Measurements from ENCODE around the gene TMC7. TPM values are rescaled to one million over a fixed set of nuclear protein-coding genes. Genes with fewer than 3 reads are reported as not detected.
"Not testable (repeated sequence)": the region's sequence is repeated elsewhere in the genome, so short reads cannot be mapped to it uniquely, and the experiment has no call there.

Gene TMC7
- 1 to 10 TPM in 11 of 12 donors, not detected in 1; 1.3 to 6.7 (median 1.7) TPM for polyA plus RNA-seq (ENCODE audit: insufficient read length in 12 of 12)
- long read RNA-seq, donor 1: 0 reads
- long read RNA-seq, donor 2: 0 reads
- long read RNA-seq, donor 3: 0 reads
- long read RNA-seq, donor 4: 0 reads
- long read RNA-seq, donor 5: 0 reads
- long read RNA-seq, donor 6: 0 reads
- long read RNA-seq, donor 7: 0 reads
- long read RNA-seq, donor 8, partial matches to known transcripts: 0 of 2 reads
- long read RNA-seq, donor 8, other reads (novel, unspliced or antisense): 0 of 2 reads
- long read RNA-seq, donor 9: 0 reads
- long read RNA-seq, donor 10: 0 reads
- long read RNA-seq, donor 11: 0 reads

- peak; percentile 60 for DNase-seq
Observed at GRCh38 chr16:18983565-18984434, at the start of gene TMC7. TSS of gene TMC7 (plus strand) at chr16:18983934. CDS start at chr16:18984064, 130 bp downstream.

- no peak for DNase-seq
Observed at GRCh38 chr16:18936727-18937340, 46.9 kb upstream of the TMC7 start.

GRCh38 chr16:18937390-18937789 lies 46.3 kb upstream of the TMC7 start:
- no peak for DNase-seq

GRCh38 chr16:18938986-18939385 lies 44.7 kb upstream of the TMC7 start:
- DNase-seq: no peak

- DNase-seq: no peak
Observed at GRCh38 chr16:18941471-18941870, 42.3 kb upstream of the TMC7 start.

- DNase-seq: no peak
Observed at GRCh38 chr16:18942061-18942460, 41.7 kb upstream of the TMC7 start.

- DNase-seq: no peak
Observed at GRCh38 chr16:18943414-18943813, 40.3 kb upstream of the TMC7 start.

- DNase-seq: no peak
Observed at GRCh38 chr16:18945233-18945632, 38.5 kb upstream of the TMC7 start.

GRCh38 chr16:18948372-18949020 lies 35.2 kb upstream of the TMC7 start:
- DNase-seq: no peak

GRCh38 chr16:18950469-18951185 lies 33.1 kb upstream of the TMC7 start:
- no peak for DNase-seq

GRCh38 chr16:18953547-18953946 lies 30.2 kb upstream of the TMC7 start:
- DNase-seq: no peak

GRCh38 chr16:18955874-18956580 lies 27.7 kb upstream of the TMC7 start:
- not testable (repeated sequence) for DNase-seq

- DNase-seq: not testable (repeated sequence)
Observed at GRCh38 chr16:18956658-18957241, 27.0 kb upstream of the TMC7 start.

GRCh38 chr16:18958621-18959029 lies 25.1 kb upstream of the TMC7 start:
- no peak for DNase-seq

- DNase-seq: no peak
Observed at GRCh38 chr16:18959031-18959505, 24.7 kb upstream of the TMC7 start.

- no peak for DNase-seq
Observed at GRCh38 chr16:18965555-18965954, 18.2 kb upstream of the TMC7 start.

GRCh38 chr16:18966791-18967190 lies 16.9 kb upstream of the TMC7 start:
- no peak for DNase-seq

- DNase-seq: peak; percentile 82
Observed at GRCh38 chr16:18969050-18969854, 14.5 kb upstream of the TMC7 start.

GRCh38 chr16:18969855-18970240 lies 13.9 kb upstream of the TMC7 start:
- DNase-seq: no peak
